DMS53 (cell line): ENCODE measurements around the gene TMEM185A.
A peak's percentile ranks its signal among the peaks of the same experiment; 100 is the strongest.
"Not testable (repeated sequence)": the region's sequence is repeated elsewhere in the genome, so short reads cannot be mapped to it uniquely, and the experiment has no call there.

Experiments
- DNase-seq: peaks from one replicate; lab custom pipeline; 2025; lab: John Stamatoyannopoulos, UW

TMEM185A gene

DNA sequence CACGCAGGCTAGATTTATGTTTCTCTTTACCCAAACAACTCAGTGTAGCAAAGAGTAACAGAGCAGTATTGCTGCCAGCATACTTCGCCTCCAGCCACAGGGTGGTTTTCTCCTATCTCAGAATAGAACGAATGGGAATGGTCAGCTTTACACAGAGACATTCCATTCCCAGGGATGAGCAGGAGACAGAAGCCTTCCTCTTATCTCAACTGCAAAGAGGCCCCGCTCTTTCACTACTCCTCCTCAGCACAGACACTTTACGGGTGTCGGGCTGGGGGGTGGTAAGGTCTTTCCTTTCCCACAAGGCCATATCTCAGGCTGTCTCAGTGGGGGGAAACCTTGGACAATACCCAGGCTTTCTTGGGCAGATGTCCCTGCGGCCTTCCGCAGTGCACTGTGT lies 4.8 kb downstream of the TMEM185A start:
- DNase-seq: not testable (repeated sequence)

DNA sequence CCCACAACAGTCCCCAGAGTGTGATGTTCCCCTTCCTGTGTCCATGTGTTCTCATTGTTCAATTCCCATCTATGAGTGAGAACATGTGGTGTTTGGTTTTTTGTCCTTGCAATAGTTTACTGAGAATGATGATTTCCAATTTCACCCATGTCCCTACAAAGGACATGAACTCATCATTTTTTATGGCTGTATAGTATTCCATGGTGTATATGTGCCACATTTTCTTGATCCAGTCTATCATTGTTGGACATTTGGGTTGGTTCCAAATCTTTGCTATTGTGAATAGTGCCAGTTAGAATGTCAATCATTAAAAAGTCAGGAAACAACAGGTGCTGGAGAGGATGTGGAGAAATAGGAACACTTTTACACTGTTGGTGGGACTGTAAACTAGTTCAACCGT lies 11.9 kb downstream of the TMEM185A start:
- not testable (repeated sequence) for DNase-seq

DNA sequence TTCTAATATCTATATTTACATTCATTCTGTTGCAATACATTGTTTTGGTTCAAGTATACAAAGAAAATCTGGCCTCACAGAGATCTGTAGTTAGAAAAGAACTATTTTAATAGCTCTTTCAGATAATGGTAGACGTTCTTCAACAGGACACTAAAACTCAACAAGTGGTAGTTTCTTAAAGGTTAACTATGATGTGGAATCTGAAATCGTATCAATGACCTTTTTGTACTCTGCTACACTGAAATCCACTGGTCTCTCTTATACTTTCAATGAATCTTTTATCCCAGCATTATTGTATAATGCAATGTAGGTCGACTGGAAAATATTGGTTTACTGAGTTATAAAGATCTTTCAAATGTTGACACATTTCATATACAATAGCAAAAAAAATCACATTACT lies 12.7 kb downstream of the TMEM185A start:
- no peak for DNase-seq

DNA sequence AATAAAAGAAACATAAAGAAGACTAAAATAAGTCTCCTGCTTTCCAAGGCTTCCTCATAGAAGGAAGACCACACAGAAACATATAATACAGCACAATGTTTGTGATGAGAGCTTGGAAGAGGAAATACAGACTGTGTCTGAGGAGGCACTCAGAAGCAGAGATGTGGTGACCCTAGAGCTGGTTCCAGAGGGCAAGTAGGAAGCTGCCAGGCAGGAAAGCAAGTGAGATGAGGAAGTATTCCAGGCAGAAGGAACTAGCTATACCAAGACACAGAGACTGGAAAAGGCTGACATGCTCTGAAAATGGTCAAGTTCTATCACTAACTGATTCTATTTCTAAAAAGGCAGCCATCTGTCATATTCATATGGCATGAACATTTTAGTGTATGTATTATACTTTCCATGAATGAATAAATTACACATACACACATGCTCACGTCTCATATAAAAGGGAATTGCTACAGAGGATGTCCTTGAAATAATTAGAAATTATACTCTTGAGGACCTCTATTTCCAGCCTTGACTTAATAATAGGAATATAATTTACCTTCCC lies 19.9 kb downstream of the TMEM185A start:
- DNase-seq: no peak

DNA sequence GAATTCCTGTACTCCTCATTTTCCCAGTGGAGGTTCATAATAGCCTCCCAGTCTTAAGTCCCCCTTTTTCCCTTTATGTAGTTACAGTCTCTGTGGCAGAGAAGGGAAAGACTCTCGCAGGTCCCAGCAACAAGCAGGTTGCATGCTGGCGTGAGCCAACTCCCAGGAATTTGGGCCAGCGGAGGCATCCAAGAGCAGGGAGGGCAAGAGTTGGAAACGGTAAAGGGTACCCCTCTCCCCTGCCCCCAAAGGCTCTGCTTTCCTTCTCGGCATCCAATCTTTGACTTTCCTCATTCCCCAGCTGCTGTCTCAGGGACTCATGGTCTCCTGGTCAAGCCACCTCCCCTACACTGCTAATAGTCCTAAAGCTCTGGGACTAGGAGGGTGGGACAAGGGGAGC lies 21.1 kb downstream of the TMEM185A start:
- DNase-seq: no peak

DNA sequence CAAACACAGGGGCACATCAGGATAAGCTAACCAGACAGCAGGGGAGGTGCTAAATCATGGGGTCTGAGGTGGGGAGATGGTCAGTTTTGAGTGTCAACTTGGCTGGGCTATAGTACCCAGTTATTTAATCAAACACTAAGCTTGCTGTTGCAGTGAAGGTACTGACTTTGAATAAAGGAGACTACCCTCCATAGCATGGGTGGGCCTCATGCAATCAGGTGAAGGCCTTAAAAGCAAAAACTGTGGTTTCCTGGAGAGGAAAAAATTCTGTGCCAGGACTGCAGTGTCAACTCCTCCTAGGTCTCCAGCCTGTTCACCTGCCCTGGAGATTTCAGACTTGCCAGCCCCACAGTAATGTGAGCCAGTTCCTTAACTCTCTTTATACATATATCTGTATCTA lies 23.9 kb downstream of the TMEM185A start:
- no peak for DNase-seq

DNA sequence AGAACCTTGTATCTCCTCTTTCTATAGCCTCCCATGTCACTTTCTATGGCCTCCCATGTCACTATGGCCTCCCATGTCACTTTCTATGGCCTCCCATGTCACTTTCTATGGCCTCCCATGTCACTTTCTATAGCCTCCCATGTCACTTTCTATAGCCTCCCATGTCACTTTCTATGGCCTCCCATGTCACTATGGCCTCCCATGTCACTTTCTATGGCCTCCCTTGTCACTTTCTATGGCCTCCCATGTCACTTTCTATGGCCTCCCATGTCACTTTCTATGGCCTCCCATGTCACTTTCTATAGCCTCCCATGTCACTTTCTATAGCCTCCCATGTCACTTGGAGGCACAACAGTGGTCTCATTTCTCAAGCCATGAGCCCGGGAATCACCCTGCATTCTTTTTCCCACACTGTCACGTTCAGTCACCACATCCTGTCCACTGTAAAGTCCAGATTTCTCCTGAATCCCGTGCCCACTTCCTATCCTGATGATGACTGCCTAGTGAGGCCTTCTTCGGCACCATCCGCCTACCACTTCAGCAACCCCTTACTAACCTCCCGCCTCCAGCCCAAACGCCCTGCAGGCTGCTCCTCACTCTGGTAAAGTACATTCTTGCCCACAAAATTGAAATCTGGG lies 26.2 kb downstream of the TMEM185A start:
- DNase-seq: not testable (repeated sequence)

DNA sequence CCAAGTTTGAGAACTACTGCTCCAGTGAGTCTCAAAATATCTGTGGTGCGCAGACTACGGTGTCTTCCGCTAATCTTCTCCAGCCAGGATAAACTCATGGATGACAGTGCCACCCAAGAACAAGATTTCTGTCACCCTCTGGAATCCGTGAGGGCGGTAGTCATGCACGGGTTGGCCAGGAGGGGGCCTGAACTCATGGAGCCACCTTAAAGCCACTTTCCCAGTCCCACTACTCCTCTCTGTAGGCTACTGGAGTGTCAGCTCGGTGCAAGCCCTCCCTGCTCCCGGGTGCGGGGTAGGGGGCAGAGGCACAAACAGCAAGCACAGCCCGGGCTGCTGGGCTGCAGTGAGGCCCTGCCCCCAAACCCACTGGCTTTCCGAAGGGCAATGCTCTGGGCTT lies 33.0 kb downstream of the TMEM185A start:
- not testable (repeated sequence) for DNase-seq

DNA sequence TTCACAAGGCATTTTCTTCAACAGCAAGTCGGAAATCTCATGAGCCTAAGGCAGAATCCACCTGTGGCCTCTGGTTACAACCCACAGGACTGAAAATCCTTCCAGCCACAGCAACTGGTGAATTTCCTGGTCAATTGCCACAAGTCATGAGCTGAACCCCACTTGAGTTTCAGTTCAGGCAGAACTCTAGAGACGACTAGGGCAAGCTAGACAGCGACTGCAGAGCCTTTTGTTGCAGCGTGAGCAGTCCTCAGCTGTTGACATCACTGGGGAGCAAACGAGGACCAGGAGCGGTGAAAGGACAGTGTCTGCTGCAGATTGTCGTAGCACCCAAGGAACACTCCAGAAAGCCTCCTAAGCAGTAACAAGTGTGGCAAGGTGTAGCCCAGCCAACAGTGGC lies 35.6 kb downstream of the TMEM185A start:
- DNase-seq: not testable (repeated sequence)

DNA sequence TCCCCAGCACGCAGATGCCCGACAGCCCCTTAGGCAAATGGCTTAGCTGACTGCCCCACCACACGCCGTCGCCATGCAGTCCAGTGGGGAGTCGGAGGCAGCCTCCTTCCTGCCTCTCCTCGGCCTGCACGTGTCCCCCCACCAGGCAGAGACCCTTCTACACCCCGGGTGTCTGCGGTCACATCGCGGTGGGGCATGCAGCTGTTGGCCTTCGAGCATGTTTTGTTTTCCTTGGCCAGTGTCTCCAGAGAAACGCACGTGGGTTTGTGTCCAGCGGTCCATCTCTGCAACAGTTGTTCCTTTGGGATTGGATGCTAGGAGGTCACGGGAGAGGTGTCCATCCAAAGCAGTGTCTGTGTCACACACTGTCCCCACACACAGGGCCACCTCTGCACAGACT lies 36.4 kb downstream of the TMEM185A start, which contains the start of gene HSFX2:
Gene HSFX2, minus strand, starts transcription at position 101 of the 400 bp plus-strand sequence. CDS start 614 bp downstream, outside the sequence.
- not testable (repeated sequence) for DNase-seq

DNA sequence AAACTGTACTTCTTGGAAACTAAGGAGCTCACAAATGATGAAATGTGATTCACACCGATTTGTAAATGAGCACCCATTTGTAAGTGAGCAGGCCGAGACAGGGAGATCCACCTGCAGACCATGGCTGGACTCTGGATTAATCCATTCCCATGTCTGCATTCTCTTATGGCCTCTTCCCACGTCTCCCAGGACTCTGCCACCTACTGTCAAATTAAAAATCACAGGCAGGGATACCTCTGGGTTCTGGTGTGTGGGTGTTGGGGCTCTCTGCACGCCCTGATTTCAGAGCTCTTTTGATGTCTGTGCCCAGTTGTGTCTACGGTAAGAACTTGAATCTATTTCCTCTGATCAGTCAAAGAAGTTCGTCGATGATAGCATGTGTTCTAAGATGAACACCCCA lies 40.6 kb downstream of the TMEM185A start:
- DNase-seq: not testable (repeated sequence)

DNA sequence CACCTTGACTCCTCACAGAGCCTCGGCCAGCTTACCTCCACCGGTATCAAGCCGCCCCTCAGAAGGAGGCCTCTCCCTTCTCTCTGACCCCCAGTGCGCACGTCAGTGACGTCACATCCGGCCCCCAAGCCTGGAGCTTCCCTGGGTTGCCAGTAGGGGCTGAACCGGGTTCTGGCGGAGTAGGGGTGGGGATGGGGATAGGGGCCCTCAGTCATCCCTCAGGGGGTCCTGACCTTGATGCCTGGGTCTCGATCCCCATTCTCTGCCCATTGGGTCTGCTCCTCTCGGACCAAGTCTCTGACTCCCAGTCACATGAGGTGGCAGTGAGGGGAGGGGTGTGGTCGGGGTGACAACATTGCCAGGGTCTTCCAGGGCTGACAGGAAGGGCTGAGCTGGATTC lies 44.2 kb downstream of the TMEM185A start, which contains the start of gene MAGEA9B:
Gene MAGEA9B, minus strand, starts transcription at position 101 of the 400 bp plus-strand sequence. CDS start 4,280 bp downstream, outside the sequence.
- not testable (repeated sequence) for DNase-seq

DNA sequence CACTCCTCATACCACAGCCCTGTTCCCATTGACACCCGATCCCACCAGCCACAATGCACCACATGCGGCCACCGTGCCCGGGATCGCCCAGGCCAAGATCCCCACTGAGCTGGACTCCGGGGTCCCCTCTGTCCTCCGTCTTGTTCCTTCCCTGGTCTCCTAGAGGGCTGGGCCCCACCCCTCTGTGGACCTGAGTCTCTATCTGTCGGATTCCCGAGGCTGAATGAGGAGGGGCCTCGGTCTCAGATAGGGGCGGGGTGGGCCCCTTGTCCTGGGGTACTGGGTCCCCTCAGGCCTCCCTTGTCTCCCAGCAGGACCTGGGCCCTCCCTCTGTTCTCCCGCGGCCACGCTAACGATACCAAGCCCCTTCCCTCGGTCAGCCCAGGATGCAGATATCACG lies 46.0 kb downstream of the TMEM185A start:
- not testable (repeated sequence) for DNase-seq

DNA sequence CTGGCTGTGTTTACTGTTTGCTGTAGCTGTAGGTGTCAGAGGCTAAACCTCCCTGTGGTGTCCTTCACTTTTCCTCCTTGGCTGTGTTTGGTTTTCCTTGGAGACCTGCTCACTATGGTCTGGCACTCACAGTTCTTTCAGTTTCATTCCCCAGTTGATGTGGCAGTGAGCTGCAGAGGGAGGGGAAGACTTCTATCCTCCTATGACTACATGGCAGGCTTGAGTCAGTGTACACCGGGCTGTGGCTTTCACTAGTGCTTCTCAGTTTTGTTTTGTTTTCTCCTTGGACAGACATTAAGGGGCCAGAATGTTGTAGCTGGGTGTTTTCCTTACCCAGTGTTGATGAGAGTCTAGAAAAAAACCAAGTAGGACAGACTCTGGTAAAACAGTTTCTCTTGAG lies 58.1 kb downstream of the TMEM185A start:
- not testable (repeated sequence) for DNase-seq

DNA sequence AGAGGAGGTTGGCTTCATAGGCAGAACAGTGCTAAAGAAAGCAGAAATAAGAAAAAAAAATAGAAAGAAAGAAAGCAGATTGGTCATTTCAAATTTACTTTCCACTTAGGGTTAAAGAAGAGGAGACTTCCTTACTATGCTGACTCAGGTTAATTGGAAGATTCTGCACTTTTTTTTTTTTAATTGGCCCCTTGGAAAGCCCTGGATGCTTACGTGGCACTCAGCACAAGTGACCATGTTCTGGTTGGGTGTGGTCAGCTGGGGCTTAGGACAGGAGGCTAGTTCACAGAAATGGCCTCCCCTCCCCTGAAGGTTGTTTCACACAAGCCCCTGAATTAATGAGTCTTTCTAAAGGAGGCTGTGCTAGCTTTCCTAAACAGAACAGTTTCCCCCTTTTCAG lies 58.8 kb downstream of the TMEM185A start:
- no peak for DNase-seq

DNA sequence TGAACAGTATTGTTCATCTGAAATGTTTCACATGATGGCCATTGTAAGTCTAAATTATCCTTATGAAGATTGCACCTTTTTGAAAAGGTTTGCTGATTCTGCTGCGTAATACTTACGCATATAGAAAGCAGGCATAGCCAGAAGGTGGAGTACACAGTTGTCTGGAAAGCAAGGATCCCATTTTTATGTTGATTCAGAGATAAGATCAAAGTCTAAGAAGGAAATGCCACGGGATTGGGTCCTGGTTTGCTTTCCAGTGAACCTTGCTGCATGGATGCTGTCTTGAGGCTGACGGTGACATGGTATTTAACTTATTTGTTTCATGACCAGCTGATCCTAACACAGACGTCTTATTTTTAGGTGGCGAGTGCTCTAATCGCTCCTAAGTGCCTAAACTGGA lies 59.8 kb downstream of the TMEM185A start:
- DNase-seq: no peak

DNA sequence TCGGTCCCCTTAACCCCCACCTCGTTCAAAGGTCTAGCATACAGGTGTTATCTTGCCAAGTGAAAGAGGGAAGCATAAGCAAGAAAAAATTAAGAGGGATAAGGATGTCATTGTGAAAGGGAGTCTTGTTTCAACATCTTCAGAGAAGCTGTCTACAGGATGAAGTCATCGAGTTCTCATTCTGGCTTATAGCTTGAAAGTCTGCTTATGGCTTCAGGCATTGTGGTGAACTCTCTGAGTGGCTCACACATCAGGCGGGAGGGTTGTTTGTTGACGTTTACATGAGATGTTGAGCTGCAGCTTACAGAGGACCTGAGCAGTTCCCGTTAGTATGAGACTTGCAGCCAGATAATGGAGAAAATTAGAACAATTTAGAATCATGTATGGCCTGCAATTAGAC lies 60.9 kb downstream of the TMEM185A start:
- no peak for DNase-seq

DNA sequence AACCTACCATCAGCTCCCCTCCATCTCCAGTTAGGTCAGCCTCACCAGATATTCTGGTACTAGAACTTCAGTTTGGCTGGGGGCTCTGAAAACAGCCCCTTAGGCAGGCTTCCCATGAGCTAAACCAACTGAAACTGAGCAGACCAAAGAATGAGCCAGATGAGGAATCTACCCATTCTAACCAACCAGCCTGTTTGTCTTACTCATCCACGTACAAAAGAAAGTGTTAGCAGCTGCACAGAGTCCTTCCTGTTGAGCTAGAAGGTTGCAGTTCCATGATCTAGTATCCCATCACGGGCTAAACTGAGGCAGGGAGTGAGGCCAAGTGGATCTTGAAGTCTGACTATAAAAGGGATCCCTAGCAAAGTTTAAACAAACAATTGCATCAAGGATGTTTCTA lies 61.8 kb downstream of the TMEM185A start:
- DNase-seq: peak; percentile 14

DNA sequence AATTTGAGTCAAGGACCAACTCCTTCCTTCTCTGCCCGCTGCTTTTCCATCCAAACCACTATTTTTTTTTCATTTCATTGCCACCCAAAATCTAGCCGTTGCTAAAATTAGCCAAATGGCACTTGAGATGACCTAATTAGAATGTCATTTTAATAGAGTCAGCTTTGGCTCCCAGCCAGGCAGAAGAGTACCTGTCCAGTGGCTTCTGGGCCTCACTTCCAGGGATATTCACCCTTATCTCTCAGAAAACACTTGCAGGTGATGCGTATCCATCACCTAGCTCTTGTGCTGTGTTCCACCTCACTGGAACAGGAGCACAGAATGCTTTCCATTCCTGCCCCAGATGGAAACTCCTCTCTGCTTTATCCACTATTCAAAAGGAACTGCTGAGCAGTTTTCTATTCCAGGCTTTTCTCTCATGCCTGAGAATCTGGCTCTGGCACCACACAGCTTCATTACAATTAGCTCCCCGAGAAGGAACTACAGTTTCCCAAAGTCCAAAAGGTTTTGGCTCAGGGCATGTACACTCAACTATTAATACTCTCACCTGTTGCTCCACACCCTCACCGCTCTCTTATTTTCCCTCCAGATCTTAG lies 62.8 kb downstream of the TMEM185A start:
- peak; percentile 67 for DNase-seq

DNA sequence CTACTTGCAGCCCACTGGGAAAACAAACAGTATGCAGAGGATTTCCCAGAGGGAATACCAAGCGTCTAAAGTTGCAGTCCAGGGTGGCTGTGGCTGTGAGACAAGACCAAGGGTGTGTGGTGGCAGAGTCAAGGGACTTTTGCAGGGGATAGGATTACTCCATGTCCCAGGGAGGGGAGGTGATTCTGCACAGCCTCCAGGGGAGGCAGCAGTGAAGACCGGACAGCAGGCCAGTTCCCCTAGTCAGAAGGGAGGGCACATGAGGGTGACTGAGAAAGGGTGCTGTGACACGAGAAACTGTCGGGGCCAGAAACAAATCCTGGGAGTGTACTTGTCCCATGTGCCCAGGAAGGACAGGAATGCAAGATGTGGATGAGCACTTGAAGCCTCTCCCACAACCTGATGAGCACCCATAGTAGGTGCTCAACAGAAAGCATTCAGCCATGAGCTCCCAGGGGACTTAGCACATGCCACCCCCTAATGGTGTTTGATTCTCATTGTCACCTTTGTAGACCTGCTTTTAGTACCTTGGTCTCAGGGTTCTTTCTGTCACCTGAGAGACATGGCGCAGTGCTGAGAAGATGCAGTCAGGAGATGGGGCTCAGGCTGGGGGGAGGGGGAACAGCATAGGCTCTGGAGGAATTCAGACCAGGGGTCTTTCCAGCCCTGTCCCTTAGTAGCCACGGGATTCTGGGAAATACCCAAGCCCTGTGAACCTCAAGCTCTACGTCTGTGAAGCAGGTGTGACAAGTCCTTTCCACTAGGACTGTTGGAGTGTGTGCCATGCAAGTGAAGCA lies 63.8 kb downstream of the TMEM185A start:
- peak; percentile 3 for DNase-seq

DNA sequence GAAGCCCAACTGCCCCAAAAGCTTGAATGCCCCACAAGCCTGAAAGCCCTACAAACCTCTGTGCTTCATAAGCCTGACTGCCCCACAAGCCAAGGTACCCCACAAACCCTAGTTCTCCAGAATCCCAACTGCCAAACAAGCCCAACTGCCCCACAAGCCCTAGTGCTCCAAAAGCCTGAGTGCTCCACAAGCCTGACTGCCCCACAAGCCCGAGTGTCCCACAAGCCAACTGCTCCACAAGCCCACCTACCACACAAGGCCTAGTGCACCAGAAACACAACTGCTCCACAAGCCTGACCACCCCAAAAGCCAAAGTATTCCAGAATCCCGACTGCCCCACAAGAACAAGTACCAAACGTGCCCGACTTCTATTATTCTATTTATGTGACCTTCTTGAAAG lies 68.2 kb downstream of the TMEM185A start:
- DNase-seq: no peak

DNA sequence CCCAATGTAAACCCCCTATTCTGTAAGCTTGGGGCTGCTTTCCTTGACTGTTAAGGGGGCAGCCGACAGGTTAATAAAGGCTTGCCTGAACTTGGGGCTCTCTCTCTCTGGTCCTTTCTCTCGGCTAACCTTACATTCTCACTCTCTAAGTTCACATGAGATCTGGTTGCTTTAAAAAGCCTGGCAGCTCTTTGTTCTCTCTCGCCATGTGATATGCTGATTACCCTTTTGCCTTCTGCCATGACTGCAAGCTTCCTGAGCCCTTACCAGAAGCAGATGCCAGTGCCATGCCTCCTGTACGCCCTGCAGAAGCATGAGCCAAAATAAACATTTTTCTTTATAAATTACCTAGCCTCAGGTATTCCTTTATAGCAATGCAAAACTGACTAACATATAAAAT lies 76.3 kb downstream of the TMEM185A start:
- not testable (repeated sequence) for DNase-seq

DNA sequence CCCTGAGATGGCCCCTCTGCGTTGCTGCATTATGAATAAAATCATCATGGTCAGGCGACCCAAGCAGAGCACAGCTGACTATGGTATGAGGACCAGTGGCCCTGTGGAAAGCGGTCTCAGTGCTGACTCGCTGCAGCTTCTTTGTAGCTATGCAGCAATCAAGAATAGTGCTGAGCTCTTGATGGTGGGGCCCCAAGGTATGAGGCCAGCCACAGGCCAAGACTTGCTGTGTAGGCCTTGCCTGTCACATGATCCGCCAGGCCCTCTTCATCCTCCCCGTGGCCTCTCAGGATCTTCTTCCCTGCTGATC lies 79.7 kb downstream of the TMEM185A start:
- not testable (repeated sequence) for DNase-seq
